Ovary (tissue), 9 donors: Measurements from ENCODE around the gene DAGLA. TPM values are rescaled to one million over a fixed set of nuclear protein-coding genes. Genes with fewer than 3 reads are reported as not detected.

Experiments used
- DNase-seq, 5 donors: peaks; one replicate each; pipeline ENCODE4 v3.0.0-alpha.2; 2019 to 2020
- H3K27ac ChIP-seq, 2 donors: fragments of 200-600 bp; one replicate each; pipeline versions ENCODE4 v1.5.1 to v1.8.0; 2019 to 2022
- H3K27me3 ChIP-seq: fragments of 200-600 bp; one replicate; pipeline ENCODE4 v1.8.0; 2022
- H3K36me3 ChIP-seq: fragments of 200-600 bp; sonication (generic); one replicate; pipeline ENCODE4 v1.5.1; 2019
- H3K4me1 ChIP-seq: one replicate; pipeline ENCODE4 v1.8.1; 2013; ENCODE audit warnings: mild to moderate bottlenecking, moderate library complexity; ENCODE audit not compliant: insufficient read depth
- H3K4me3 ChIP-seq: fragments of 200-600 bp; sonication (generic); one replicate; pipeline ENCODE4 v1.5.1; 2017
- H3K9me3 ChIP-seq, 2 donors: fragments of 200-600 bp in 1 of 2; sonication (generic) in 1 of 2; one replicate each; pipeline versions ENCODE4 v1.5.1 to v1.8.1; 2013 to 2019; ENCODE audit warnings: mild to moderate bottlenecking in 1 of 2, moderate library complexity in 1 of 2
- CTCF ChIP-seq, 3 donors: fragments of 450-650 bp in 2 of 3; fragments of 200-600 bp in 1 of 3; IDR thresholded peaks; one replicate each; pipeline versions ENCODE4 v1.5.1 to v1.8.0; 2016 to 2022; ENCODE audit warnings: antibody characterized with exemption in 3 of 3, mild to moderate bottlenecking in 1 of 3
- EP300 ChIP-seq: sonication (generic); formaldehyde crosslinking; IDR thresholded peaks from one replicate; pipeline ENCODE4 v1.6.1; 2017; ENCODE audit warnings: antibody characterized with exemption
- POLR2A ChIP-seq: fragments of 450-650 bp; IDR thresholded peaks from one replicate; pipeline ENCODE4 v1.6.1; 2017; ENCODE audit warnings: antibody characterized with exemption, mild to moderate bottlenecking, moderate library complexity
- WGBS, 3 donors: extraction: QIAGEN DNeasy Blood & Tissue Kit in 1 of 3; methylation state at CpG; one replicate each; pipeline versions ENCODE4 v1.1.5 to v1.1.7; 2013 to 2017; 5-methylcytosine and 5-hydroxymethylcytosine counted together
- intact Hi-C, 4 donors: fragments of 100-400 bp; cut with DNase I; formaldehyde crosslinking; loops; one replicate each; pipeline versions ENCODE4 v1.11.0 to v1.15.1; 2022 to 2023
- polyA plus RNA-seq, 2 donors: library from polyadenylated mRNA; stranded (reverse); fragments of 200-250 nt in 1 of 2; fragments of 350-450 nt in 1 of 2; fragmentation: Illumina TruSeq in 1 of 2; extraction: RNeasy Lipid Tissue Mini Kit (QIAGEN cat#74804) in 1 of 2; gene quantifications; one replicate each; pipeline ENCODE4 v1.2.3, GENCODE V29; 2013 to 2014
- total RNA-seq, 7 donors: library from RNA; depleted of rRNA in 2 of 7; stranded (reverse); fragments of >200 nt in 2 of 7; fragmentation: NEBNext Ultra II Directional in 3 of 7; extraction: Animal tissue kit (Norgen Biotek cat#: 25700) in 3 of 7; gene quantifications; one replicate each; pipeline versions ENCODE4 v1.1.0 to v1.2.4, GENCODE V29; 2016 to 2023
- donor health status: DM: no; HTN: no; CAD: no; lungs with moderate emphysema.
- donor health status: DM: no; HTN: no; CAD: no.
- donor health status: Bipolar disorder and iron deficiency.
- donor health status: DM: yes; HTN: yes; CAD: no.
- donor health status: DM: no; HTN: no; CAD: no.
- donor health status: DM: yes; HTN: yes; CAD: no.

DAGLA gene
- total and polyA plus RNA-seq, 9 donors, result 0.40 to 4.4 (median 1.5) TPM

GRCh38 chr11:61762798-61763197 is 82.6 kb downstream of the DAGLA start:
- 30 to 44% (median 41%) methylated on average over 15 of the region's 15 CpGs for WGBS, 3 donors
- H3K27ac ChIP-seq, result no peak overlapping the region
- intact Hi-C loops, result no loop called here
- no peak for TF ChIP-seq POLR2A
- no peak for TF ChIP-seq EP300
- TF ChIP-seq CTCF (IDR thresholded peaks at IDR 0.05), result no peak
- no peaks in the 10 kb centered on the region for H3K27me3 ChIP-seq
- H3K4me3 ChIP-seq, result no peak overlapping the region
- no peaks in the 10 kb centered on the region for H3K36me3 ChIP-seq
- DNase-seq, result no peak
- H3K4me1 ChIP-seq, result no peaks in the 10 kb centered on the region
- H3K9me3 ChIP-seq, result no peaks in the 10 kb centered on the region

- 73 to 75% (median 73%) methylated on average over 23 of the region's 23 CpGs for WGBS, 3 donors
- Histone ChIP-seq H3K27me3 (no peaks in the 10 kb centered on the region), H3K9me3 (no peaks in the 10 kb centered on the region), H3K4me3 (no peak overlapping the region), H3K27ac (peak overlapping the region; percentile 26 to 59), H3K4me1 (no peaks in the 10 kb centered on the region), H3K36me3 (no peaks in the 10 kb centered on the region)
- intact Hi-C loops, result no loop called here
- TF ChIP-seq POLR2A, result no peak
- TF ChIP-seq CTCF (IDR thresholded peaks at IDR 0.05), result no peak
- no peak for TF ChIP-seq EP300
- no peak for DNase-seq
Measured at GRCh38 chr11:61763930-61764605, 83.9 kb downstream of the DAGLA start.

GRCh38 chr11:61764606-61765260 is 84.5 kb downstream of the DAGLA start:
- TF ChIP-seq POLR2A, result no peak
- TF ChIP-seq EP300, result no peak
- no peak for TF ChIP-seq CTCF (IDR thresholded peaks at IDR 0.05)
- 45 to 48% (median 47%) methylated on average over 22 of the region's 22 CpGs for WGBS, 3 donors

GRCh38 chr11:61765550-61766253 is 85.5 kb downstream of the DAGLA start:
- Histone ChIP-seq H3K9me3 (no peaks in the 10 kb centered on the region), H3K27me3 (no peaks in the 10 kb centered on the region), H3K4me3 (no peak overlapping the region), H3K36me3 (no peaks in the 10 kb centered on the region), H3K27ac (peak overlapping the region; percentile 26 to 59), H3K4me1 (peaks cover 3% of the 10 kb centered on the region)
- DNase-seq, result no peak
- 69 to 74% (median 71%) methylated on average over 23 to 26 of the region's 26 CpGs for WGBS, 3 donors
- TF ChIP-seq EP300, result no peak
- TF ChIP-seq POLR2A, result no peak
- no peak for TF ChIP-seq CTCF (IDR thresholded peaks at IDR 0.05)
- intact Hi-C loops, result no loop called here

More at GRCh38 chr11:61764606-61765260, 84.5 kb downstream of the DAGLA start:
- no peak overlapping the region for H3K4me3 ChIP-seq
- H3K36me3 ChIP-seq, result no peaks in the 10 kb centered on the region
- H3K4me1 ChIP-seq, result peaks cover 3% of the 10 kb centered on the region
- peak; percentile 74 to 91 (median 80) for DNase-seq
- intact Hi-C loops, result no loop called here
- peak overlapping the region; percentile 26 to 59 for H3K27ac ChIP-seq
- no peaks in the 10 kb centered on the region for H3K27me3 ChIP-seq
- H3K9me3 ChIP-seq, result no peaks in the 10 kb centered on the region
